Measurements from ENCODE around the gene PEX16.

PEX16 gene

DNA sequence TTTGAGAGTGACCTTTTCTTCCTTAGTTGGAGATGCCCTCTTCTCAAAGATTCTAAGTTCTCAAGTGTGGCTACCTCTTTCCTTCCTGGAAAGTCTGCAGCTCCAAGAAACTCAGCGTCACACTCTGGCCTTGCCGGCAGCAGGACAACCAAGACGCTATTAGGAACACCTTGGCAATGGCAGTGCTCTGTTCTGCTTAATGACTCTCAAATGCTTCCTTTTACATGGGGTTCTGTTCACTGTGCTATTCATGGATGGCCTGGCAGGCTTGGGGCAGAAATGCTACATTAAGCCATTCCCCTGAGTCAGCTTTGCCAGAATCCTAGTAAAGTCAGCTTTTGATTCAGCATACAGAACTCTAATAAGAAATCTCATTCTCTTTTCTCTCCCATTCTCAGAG is 30.7 kb upstream of the PEX16 start:
- in situ Hi-C loops (cut with HindIII; ENCODE audit: low sequenced_read_pairs): no loop called here
- TF ChIP-seq, protein P1, sequence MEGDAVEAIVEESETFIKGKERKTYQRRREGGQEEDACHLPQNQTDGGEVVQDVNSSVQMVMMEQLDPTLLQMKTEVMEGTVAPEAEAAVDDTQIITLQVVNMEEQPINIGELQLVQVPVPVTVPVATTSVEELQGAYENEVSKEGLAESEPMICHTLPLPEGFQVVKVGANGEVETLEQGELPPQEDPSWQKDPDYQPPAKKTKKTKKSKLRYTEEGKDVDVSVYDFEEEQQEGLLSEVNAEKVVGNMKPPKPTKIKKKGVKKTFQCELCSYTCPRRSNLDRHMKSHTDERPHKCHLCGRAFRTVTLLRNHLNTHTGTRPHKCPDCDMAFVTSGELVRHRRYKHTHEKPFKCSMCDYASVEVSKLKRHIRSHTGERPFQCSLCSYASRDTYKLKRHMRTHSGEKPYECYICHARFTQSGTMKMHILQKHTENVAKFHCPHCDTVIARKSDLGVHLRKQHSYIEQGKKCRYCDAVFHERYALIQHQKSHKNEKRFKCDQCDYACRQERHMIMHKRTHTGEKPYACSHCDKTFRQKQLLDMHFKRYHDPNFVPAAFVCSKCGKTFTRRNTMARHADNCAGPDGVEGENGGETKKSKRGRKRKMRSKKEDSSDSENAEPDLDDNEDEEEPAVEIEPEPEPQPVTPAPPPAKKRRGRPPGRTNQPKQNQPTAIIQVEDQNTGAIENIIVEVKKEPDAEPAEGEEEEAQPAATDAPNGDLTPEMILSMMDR (IDR thresholded peaks at IDR 0.05; ENCODE audit: low read depth, low read length): no peak
- no peak for DNase-seq (ENCODE audit: low read depth, low spot score)
- no peak overlapping the region for H3K4me3 ChIP-seq (ENCODE audit: low read depth, low read length)

DNA sequence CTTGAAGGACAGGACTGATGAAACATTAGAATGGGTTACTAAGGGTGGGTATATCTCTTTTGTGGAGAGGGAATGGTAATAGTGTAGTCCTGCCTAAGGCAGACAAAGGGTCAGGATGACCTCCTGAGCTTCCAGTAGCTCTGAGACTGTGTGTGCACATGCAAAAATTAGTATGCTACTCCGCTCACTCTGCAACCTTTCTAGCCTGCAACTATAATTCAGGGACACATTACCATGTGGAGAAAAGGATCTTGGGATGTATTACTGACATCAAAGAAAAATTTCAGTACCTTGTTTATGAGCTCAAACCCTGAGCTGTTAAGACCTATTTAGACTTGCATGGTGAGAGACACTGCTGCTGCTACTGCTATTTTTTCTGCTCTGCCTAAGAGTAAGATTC is 30.2 kb upstream of the PEX16 start:
- in situ Hi-C loops (cut with HindIII; ENCODE audit: low sequenced_read_pairs): no loop called here

DNA sequence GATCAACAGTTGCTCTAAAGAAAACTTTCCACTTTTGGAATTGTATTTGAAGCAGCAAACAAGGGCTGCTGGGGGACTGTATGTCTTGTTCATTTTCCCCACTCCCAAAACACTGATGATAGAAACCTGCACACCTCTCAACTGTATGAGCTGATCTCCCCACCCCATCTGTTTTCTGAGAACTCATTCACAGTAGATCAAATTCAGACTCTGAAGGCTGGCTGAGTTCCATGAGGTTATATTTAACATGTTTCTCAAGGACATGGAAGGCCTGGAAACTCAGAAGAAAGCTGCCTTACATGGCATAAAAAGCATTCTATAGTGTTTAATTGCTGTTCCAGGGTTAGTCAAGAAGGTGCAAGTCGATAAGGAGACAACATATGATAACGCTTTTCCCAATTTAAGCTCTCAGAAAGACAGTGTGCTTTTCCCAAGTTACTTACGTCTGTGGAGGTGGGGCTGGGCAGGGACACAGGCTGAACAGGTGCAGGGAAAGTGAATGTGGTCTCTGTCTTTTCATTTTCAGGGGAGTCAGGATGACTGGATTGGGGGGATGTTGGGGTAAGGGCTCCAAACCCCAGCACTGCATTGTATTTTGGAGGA is 27.8 kb upstream of the PEX16 start:
- no peak overlapping the region for H3K4me3 ChIP-seq (ENCODE audit: low read depth, low read length)
- no peak for DNase-seq (ENCODE audit: low read depth, low spot score)
- in situ Hi-C loops (cut with HindIII; ENCODE audit: low sequenced_read_pairs): no loop called here
- TF ChIP-seq, protein P1 (IDR thresholded peaks at IDR 0.05; ENCODE audit: low read depth, low read length): no peak

More for the DNA sequence above, 30.2 kb upstream of the PEX16 start:
- DNase-seq (ENCODE audit: low read depth, low spot score): no peak
- TF ChIP-seq, protein P1 (IDR thresholded peaks at IDR 0.05; ENCODE audit: low read depth, low read length): no peak
- no peak overlapping the region for H3K4me3 ChIP-seq (ENCODE audit: low read depth, low read length)

DNA sequence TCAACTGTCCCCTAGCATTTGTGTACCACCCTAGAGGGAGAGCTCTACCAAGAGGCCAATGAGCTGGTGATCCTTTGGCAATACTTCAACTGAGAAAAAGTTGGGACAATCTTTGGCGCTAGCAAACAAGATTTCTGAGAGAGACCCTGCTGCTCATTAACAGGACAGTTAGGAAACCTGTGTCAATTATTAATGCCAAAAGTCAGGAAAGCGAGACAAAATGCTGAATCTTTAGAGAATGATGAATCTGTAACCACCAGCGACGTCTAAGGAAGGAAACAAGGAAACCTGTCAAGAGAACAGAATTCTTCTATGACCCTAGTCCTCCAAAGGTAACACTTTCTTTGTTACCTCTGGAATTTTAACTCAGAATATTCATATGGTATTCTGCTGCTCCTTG is 24.7 kb upstream of the PEX16 start:
- H3K4me3 ChIP-seq (ENCODE audit: low read depth, low read length): no peak overlapping the region
- TF ChIP-seq, protein P1 (IDR thresholded peaks at IDR 0.05; ENCODE audit: low read depth, low read length): no peak
- no peak for DNase-seq (ENCODE audit: low read depth, low spot score)
- in situ Hi-C loops (cut with HindIII; ENCODE audit: low sequenced_read_pairs): no loop called here

DNA sequence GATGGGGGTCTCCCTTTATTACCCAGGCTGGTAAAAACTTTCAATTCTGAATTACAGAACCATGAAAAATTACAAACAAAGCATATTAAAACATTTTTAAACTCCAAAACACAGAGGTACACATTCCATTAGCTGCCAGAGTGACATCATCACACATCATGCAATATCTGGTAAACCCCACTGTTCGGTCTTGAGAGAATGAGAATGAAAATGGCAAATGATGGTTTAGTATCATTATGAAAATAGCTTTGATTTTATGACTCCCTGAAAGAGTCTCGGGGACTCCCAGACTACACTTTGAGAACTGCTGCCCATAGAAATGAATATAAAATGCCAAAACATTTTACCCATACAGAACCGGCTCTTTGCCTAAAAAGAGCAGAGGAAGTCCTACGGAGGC is 23.6 kb upstream of the PEX16 start:
- H3K4me3 ChIP-seq (ENCODE audit: low read depth, low read length): no peak overlapping the region
- no peak for DNase-seq (ENCODE audit: low read depth, low spot score)
- in situ Hi-C loops (cut with HindIII; ENCODE audit: low sequenced_read_pairs): no loop called here

DNA sequence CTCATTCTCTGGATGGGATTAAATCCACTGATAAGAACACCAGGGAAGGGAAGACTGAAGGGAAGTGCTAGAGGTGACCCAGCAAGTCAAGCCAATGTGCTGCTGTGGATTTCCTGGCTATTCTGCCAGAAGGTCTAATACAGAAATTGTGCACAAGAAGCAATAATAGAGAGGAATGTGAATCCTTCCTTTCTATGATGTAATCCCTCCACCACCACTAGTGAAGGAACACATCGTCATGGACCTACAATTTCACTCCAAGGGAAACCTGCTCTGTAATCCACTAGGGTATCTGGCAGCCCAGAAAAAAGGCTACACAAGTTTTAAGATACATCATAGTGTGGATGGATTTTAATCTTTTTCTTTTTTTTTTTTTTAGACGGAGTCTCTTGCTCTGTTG is 22.2 kb upstream of the PEX16 start:
- in situ Hi-C loops (cut with HindIII; ENCODE audit: low sequenced_read_pairs): no loop called here
- TF ChIP-seq, protein P1 (IDR thresholded peaks at IDR 0.05; ENCODE audit: low read depth, low read length): no peak
- H3K4me3 ChIP-seq (ENCODE audit: low read depth, low read length): no peak overlapping the region
- DNase-seq (ENCODE audit: low read depth, low spot score): no peak

More for the DNA sequence above, 23.6 kb upstream of the PEX16 start:
- TF ChIP-seq, protein P1 (IDR thresholded peaks at IDR 0.05; ENCODE audit: low read depth, low read length): no peak
